ENCODE results near the gene KIF14. TPM values are rescaled to one million over a fixed set of nuclear protein-coding genes. Genes with fewer than 3 reads are reported as not detected.

KIF14 gene
- polyA plus RNA-seq, 2 donors, result 0.71 to 0.85 TPM

DNA sequence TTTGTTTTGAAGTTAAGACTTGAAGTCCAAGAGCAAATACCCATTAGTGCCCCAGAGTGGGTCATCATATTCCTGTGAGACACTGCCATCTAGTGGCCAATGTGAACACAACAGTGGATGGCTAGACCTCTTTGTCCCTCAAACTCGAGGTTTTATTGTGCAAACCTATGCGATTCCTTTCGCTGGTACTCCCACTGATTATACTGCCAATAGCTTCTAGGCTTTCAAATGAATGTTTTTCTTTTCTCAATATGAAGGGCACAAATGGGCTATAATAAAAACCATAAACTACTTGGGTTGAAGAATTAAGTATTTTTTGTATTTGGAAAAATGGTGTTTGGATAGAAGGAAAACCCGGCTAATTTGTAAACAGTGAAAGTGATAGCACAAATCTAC lies 110.3 kb downstream of the KIF14 start:
- Histone ChIP-seq H3K4me1 (ENCODE audit: control insufficient read depth in 2 of 2, insufficient read depth in 2 of 2, low read length in 1 of 2) (no peaks in the 10 kb centered on the region), H3K36me3 (ENCODE audit: control insufficient read depth in 2 of 2, insufficient read depth in 2 of 2, low read length in 1 of 2) (no peaks in the 10 kb centered on the region), H3K27me3 (ENCODE audit: control insufficient read depth in 1 of 2, insufficient read depth in 2 of 2, low read length in 2 of 2) (peaks cover 0 to 3% of the 10 kb centered on the region in 2 donors), H3K9me3 (ENCODE audit: control insufficient read depth in 2 of 2, insufficient read depth in 1 of 2, low read depth in 1 of 2, low read length in 1 of 2) (no peaks in the 10 kb centered on the region), H3K4me3 (ENCODE audit: low read depth in 1 of 2, low read length in 2 of 2) (no peak overlapping the region), H3K27ac (ENCODE audit: low read depth in 2 of 2, low read length in 1 of 2) (no peak overlapping the region)
- WGBS, 2 donors, result 14 to 17% methylated on average over 4 of the region's 4 CpGs

DNA sequence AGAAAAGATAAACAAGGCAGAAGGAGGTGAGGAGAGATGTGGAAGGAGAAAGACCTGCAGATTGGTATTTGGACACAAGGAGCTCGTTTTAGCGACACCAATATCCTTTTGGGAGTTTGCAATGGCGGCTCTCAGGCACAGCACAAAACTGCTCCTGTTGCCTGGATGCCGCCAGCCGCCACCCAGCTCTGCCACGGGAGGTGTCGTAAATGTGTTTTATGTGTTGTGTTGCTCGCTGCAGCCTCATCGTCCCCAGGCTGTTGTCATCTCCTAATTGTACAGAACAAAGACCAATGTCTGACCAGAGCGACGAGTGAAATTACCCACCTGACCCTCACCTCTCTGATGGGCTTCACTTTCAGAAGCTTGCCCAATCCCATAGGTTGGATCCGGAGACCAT lies 114.1 kb downstream of the KIF14 start:
- H3K27ac ChIP-seq (ENCODE audit: low read depth in 2 of 2, low read length in 1 of 2), result no peak overlapping the region
- no peak overlapping the region for H3K4me3 ChIP-seq (ENCODE audit: low read depth in 1 of 2, low read length in 2 of 2)
- H3K4me1 ChIP-seq (ENCODE audit: control insufficient read depth in 2 of 2, insufficient read depth in 2 of 2, low read length in 1 of 2), result no peaks in the 10 kb centered on the region
- peaks cover 0 to 3% of the 10 kb centered on the region in 2 donors for H3K27me3 ChIP-seq (ENCODE audit: control insufficient read depth in 1 of 2, insufficient read depth in 2 of 2, low read length in 2 of 2)
- no peaks in the 10 kb centered on the region for H3K36me3 ChIP-seq (ENCODE audit: control insufficient read depth in 2 of 2, insufficient read depth in 2 of 2, low read length in 1 of 2)
- WGBS, 2 donors, result 87 to 89% methylated on average over 12 of the region's 12 CpGs
- H3K9me3 ChIP-seq (ENCODE audit: control insufficient read depth in 2 of 2, insufficient read depth in 1 of 2, low read depth in 1 of 2, low read length in 1 of 2), result no peaks in the 10 kb centered on the region

DNA sequence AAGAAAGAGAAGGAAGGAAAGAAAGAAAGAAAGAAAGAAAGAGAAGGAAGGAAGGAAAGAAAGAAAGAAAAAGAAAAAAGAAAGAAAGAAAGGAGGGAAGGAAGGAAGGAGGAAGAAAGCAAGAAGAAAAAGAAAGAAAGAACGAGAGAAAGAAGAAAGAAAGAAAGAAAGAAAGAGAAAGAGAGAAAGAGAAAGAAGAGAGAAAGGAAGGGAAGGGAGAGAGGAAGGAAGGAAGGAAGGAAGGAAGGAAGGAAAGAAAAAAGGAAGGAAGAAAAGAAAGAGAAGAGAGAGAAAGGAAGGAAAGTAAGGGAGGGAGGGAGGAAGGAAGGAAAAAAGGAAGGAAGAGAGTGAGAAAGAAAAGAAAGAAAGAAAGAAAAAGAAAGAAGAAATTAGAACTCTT lies 115.3 kb downstream of the KIF14 start:
- WGBS, 2 donors, result 79 to 81% methylated on average over 1 of the region's 1 CpG
- no peaks in the 10 kb centered on the region for H3K36me3 ChIP-seq (ENCODE audit: control insufficient read depth in 2 of 2, insufficient read depth in 2 of 2, low read length in 1 of 2)
- H3K9me3 ChIP-seq (ENCODE audit: control insufficient read depth in 2 of 2, insufficient read depth in 1 of 2, low read depth in 1 of 2, low read length in 1 of 2), result no peaks in the 10 kb centered on the region
- no peak overlapping the region for H3K4me3 ChIP-seq (ENCODE audit: low read depth in 1 of 2, low read length in 2 of 2)
- no peak overlapping the region for H3K27ac ChIP-seq (ENCODE audit: low read depth in 2 of 2, low read length in 1 of 2)
- H3K4me1 ChIP-seq (ENCODE audit: control insufficient read depth in 2 of 2, insufficient read depth in 2 of 2, low read length in 1 of 2), result no peaks in the 10 kb centered on the region
- H3K27me3 ChIP-seq (ENCODE audit: control insufficient read depth in 1 of 2, insufficient read depth in 2 of 2, low read length in 2 of 2), result no peaks in the 10 kb centered on the region

Other genes with a start within 250 kb of the KIF14 start
- 1 to 10 TPM; 1.3 to 1.5 TPM for gene ZNF281, start 210.7 kb downstream of the KIF14 start, polyA plus RNA-seq
- gene DDX59, start 49.2 kb upstream of the KIF14 start, polyA plus RNA-seq, result 10 to 100 TPM; 11.9 to 29.2 TPM
- 1 to 10 TPM; 5.4 to 7.2 TPM for gene CAMSAP2, start 118.1 kb upstream of the KIF14 start, polyA plus RNA-seq

Data from esophagus (tissue), 2 donors.